H1 (cell line): ENCODE data around the gene OR1J4. TPM values are rescaled to one million over a fixed set of nuclear protein-coding genes. Genes with fewer than 3 reads are reported as not detected.

Source experiments
- CTCF ChIA-PET: fragments of 300-600 bp; sonication (Branson Sonifier 250); formaldehyde crosslinking; loops from one replicate; lab custom pipeline; 2021; ENCODE audit not compliant: partially characterized antibody; lab: Charles Lee
- POLR2A ChIA-PET: fragments of 300-600 bp; sonication (Branson Sonifier 250); formaldehyde crosslinking; loops from one replicate; lab custom pipeline; 2021; ENCODE audit warnings: inconsistent platforms; ENCODE audit not compliant: partially characterized antibody; lab: Charles Lee
- DNase-seq, 2 experiments: peaks; one replicate each; pipeline versions ENCODE4 v3.0.0 to v3.0.0-alpha.2; 2010 to 2022; ENCODE audit warnings: low spot score in 2 of 2, low read depth in 1 of 2, mixed read lengths in 1 of 2
- FAIRE-seq: peaks from 2 replicates; lab custom pipeline; 2011; peaks lifted over from hg19 to GRCh38; lab: Jason Lieb, UNC
- H2AFZ ChIP-seq: 2 replicates; pipeline ENCODE4 v1.8.1; 2012; ENCODE audit warnings: low read length, inconsistent platforms
- H2AK5ac ChIP-seq: 2 replicates; pipeline ENCODE4 v1.6.1; 2013; ENCODE audit warnings: low read depth, low read length
- H2BK120ac ChIP-seq: replicated peaks from 2 replicates; pipeline ENCODE3; 2013; ENCODE audit warnings: low read depth, low read length, inconsistent platforms
- H2BK12ac ChIP-seq: 2 replicates; pipeline ENCODE4 v1.6.1; 2013; ENCODE audit warnings: low read depth, low read length
- H2BK15ac ChIP-seq: 2 replicates; pipeline ENCODE4 v1.6.1; 2013; ENCODE audit warnings: low read length
- H2BK20ac ChIP-seq: 2 replicates; pipeline ENCODE4 v1.6.1; 2013; ENCODE audit warnings: low read length
- H2BK5ac ChIP-seq: 2 replicates; pipeline ENCODE4 v1.6.1; 2013; ENCODE audit warnings: low read depth, low read length
- H3K14ac ChIP-seq: 2 replicates; pipeline ENCODE4 v1.6.1; 2013; ENCODE audit warnings: inconsistent platforms; ENCODE audit not compliant: insufficient read length
- H3K18ac ChIP-seq: 2 replicates; pipeline ENCODE4 v1.6.1; 2013; ENCODE audit warnings: low read length; ENCODE audit errors: extremely low read depth
- H3K23ac ChIP-seq: 2 replicates; pipeline ENCODE4 v1.6.1; 2013; ENCODE audit warnings: inconsistent platforms; ENCODE audit not compliant: insufficient read length
- H3K23me2 ChIP-seq: 2 replicates; pipeline ENCODE4 v1.6.1; 2013; ENCODE audit warnings: low read depth, low read length
- H3K27ac ChIP-seq: 2 replicates; pipeline ENCODE4 v1.6.1; 2011; ENCODE audit warnings: low read depth, low read length, inconsistent platforms
- H3K27me3 ChIP-seq, 4 experiments: replicated peaks in 1 of 4; 1 replicate in 1 of 4; 2 replicates in 3 of 4; pipeline versions ENCODE4 v1.6.1 to v1.8.1; 2011 to 2013; ENCODE audit warnings: low read length in 3 of 4, mild to moderate bottlenecking in 3 of 4, inconsistent platforms in 2 of 4, mixed read lengths in 2 of 4, moderate library complexity in 1 of 4; ENCODE audit not compliant: control insufficient read depth in 3 of 4, insufficient read depth in 3 of 4; ENCODE audit errors: extremely low read depth in 1 of 4
- H3K36me3 ChIP-seq, 4 experiments: 2 replicates each; pipeline versions ENCODE4 v1.6.1 to v1.8.1; 2011 to 2013; ENCODE audit warnings: mild to moderate bottlenecking in 4 of 4, low read length in 3 of 4, moderate library complexity in 2 of 4, control low read depth in 1 of 4, inconsistent platforms in 1 of 4; ENCODE audit not compliant: insufficient read depth in 4 of 4, control insufficient read depth in 2 of 4
- H3K4ac ChIP-seq: replicated peaks from 2 replicates; pipeline ENCODE3; 2013; ENCODE audit warnings: low read length, low read depth, mixed read lengths, inconsistent platforms; ENCODE audit not compliant: insufficient read length
- H3K4me1 ChIP-seq, 4 experiments: replicated peaks in 1 of 4; 1 replicate in 1 of 4; 2 replicates in 3 of 4; pipeline versions ENCODE4 v1.6.1 to v1.8.1; 2011 to 2013; ENCODE audit warnings: low read length in 3 of 4, inconsistent platforms in 2 of 4, mixed read lengths in 1 of 4; ENCODE audit not compliant: insufficient read depth in 4 of 4, control insufficient read depth in 3 of 4
- H3K4me2 ChIP-seq, 2 experiments: 2 replicates each; pipeline versions ENCODE4 v1.6.1 to v1.8.1; 2011 to 2013; ENCODE audit warnings: low read depth in 2 of 2, low read length in 2 of 2, control low read depth in 1 of 2, inconsistent platforms in 1 of 2, mild to moderate bottlenecking in 1 of 2; ENCODE audit not compliant: insufficient read depth in 1 of 2
- H3K4me3 ChIP-seq, 4 experiments: fragments of 200-600, 300-600 bp in 1 of 4; sonication (generic), shearing (Covaris generic), sonication (Bioruptor Twin) in 1 of 4; 2 replicates each; pipeline versions ENCODE4 v1.5.1 to v1.8.1; 2011 to 2016; ENCODE audit warnings: low read length in 4 of 4, low read depth in 3 of 4, control low read depth in 2 of 4, inconsistent platforms in 2 of 4, mild to moderate bottlenecking in 2 of 4, mixed read lengths in 1 of 4, moderate library complexity in 1 of 4; ENCODE audit not compliant: insufficient read depth in 2 of 4; ENCODE audit errors: extremely low read depth in 1 of 4
- H3K56ac ChIP-seq: replicated peaks from 2 replicates; pipeline ENCODE3; 2013; ENCODE audit warnings: low read depth, mild to moderate bottlenecking, mixed read lengths, low read length, inconsistent platforms; ENCODE audit not compliant: insufficient read length
- H3K79me1 ChIP-seq: 2 replicates; pipeline ENCODE4 v1.6.1; 2013; ENCODE audit warnings: low read depth, low read length, control low read depth
- H3K79me2 ChIP-seq, 2 experiments: 2 replicates each; pipeline versions ENCODE4 v1.6.1 to v1.8.1; 2012 to 2013; ENCODE audit warnings: low read length in 2 of 2, mild to moderate bottlenecking in 2 of 2, inconsistent platforms in 1 of 2; ENCODE audit not compliant: insufficient read depth in 2 of 2, control insufficient read depth in 1 of 2
- H3K9ac ChIP-seq, 4 experiments: replicated peaks in 1 of 4; 1 replicate in 1 of 4; 2 replicates in 3 of 4; pipeline versions ENCODE4 v1.6.1 to v1.8.1; 2011 to 2013; ENCODE audit warnings: low read depth in 3 of 4, low read length in 3 of 4, control low read depth in 2 of 4, mild to moderate bottlenecking in 2 of 4, moderate library complexity in 2 of 4, inconsistent platforms in 1 of 4; ENCODE audit errors: extremely low read depth in 1 of 4
- H3K9me3 ChIP-seq, 2 experiments: 2 replicates each; pipeline versions ENCODE4 v1.6.1 to v1.8.1; 2012 to 2013; ENCODE audit warnings: mild to moderate bottlenecking in 2 of 2, moderate library complexity in 2 of 2, control low read depth in 1 of 2, inconsistent platforms in 1 of 2, low read depth in 1 of 2, low read length in 1 of 2, mixed read lengths in 1 of 2; ENCODE audit not compliant: insufficient read depth in 2 of 2
- H4K20me1 ChIP-seq, 2 experiments: replicated peaks in 1 of 2; 2 replicates each; pipeline versions ENCODE3 to v1.8.1; 2011 to 2013; ENCODE audit warnings: inconsistent platforms in 2 of 2, low read length in 2 of 2, mild to moderate bottlenecking in 1 of 2; ENCODE audit not compliant: insufficient read depth in 2 of 2, control insufficient read depth in 1 of 2
- H4K5ac ChIP-seq: 2 replicates; pipeline ENCODE4 v1.6.1; 2013; ENCODE audit warnings: low read length, low read depth, mixed read lengths, inconsistent platforms; ENCODE audit not compliant: insufficient read length
- H4K8ac ChIP-seq: 2 replicates; pipeline ENCODE4 v1.8.0; 2013; ENCODE audit warnings: mild to moderate bottlenecking, moderate library complexity, low read length, inconsistent platforms; ENCODE audit not compliant: insufficient read depth; ENCODE audit errors: extremely low read depth
- H4K91ac ChIP-seq: replicated peaks from 2 replicates; pipeline ENCODE3; 2013; ENCODE audit warnings: low read length, mixed read lengths, inconsistent platforms; ENCODE audit not compliant: insufficient read length
- CEBPB ChIP-seq: IDR thresholded peaks from 2 replicates; pipeline ENCODE4 v1.6.1; 2012; ENCODE audit warnings: low read depth, low read length
- EP300 ChIP-seq, 2 experiments: IDR thresholded peaks; 1 replicate in 1 of 2; 2 replicates in 1 of 2; pipeline ENCODE4 v1.6.1; 2011 to 2012; ENCODE audit warnings: low read depth in 2 of 2, low read length in 2 of 2, mild to moderate bottlenecking in 2 of 2, borderline replicate concordance in 1 of 2, inconsistent platforms in 1 of 2, moderate library complexity in 1 of 2
- GTF2F1 ChIP-seq: IDR thresholded peaks from 2 replicates; pipeline ENCODE4 v1.6.1; 2012; ENCODE audit warnings: low read depth, low read length, improper control_type of control experiment, borderline replicate concordance
- JUN ChIP-seq: IDR thresholded peaks from 2 replicates; pipeline ENCODE4 v1.6.1; 2011; ENCODE audit warnings: low read depth, mild to moderate bottlenecking, improper control_type of control experiment, low read length
- KDM4A ChIP-seq: IDR thresholded peaks from one replicate; pipeline ENCODE4 v1.7.1; 2012; ENCODE audit warnings: low read depth, mild to moderate bottlenecking, moderate library complexity, low read length, inconsistent platforms; ENCODE audit not compliant: severe bottlenecking
- RBBP5 ChIP-seq: IDR thresholded peaks from 2 replicates; pipeline ENCODE4 v1.7.1; 2012; ENCODE audit warnings: low read depth, mild to moderate bottlenecking, inconsistent platforms, low read length, moderate library complexity, borderline replicate concordance
- SRF ChIP-seq: IDR thresholded peaks from 2 replicates; pipeline ENCODE4 v1.6.1; 2011; ENCODE audit warnings: mild to moderate bottlenecking, low read depth, low read length, moderate library complexity
- TEAD4 ChIP-seq: IDR thresholded peaks from 2 replicates; pipeline ENCODE4 v1.6.1; 2012; ENCODE audit warnings: low read depth, low read length, inconsistent platforms, mixed read lengths
- ZNF274 ChIP-seq: IDR thresholded peaks from 2 replicates; pipeline ENCODE4 v1.7.0; 2012; ENCODE audit warnings: low read length, borderline replicate concordance; ENCODE audit errors: extremely low read depth
- WGBS, 2 experiments: shearing (Covaris generic) in 1 of 2; methylation state at CpG; one replicate each; pipeline versions ENCODE4 v1.1.6 to v1.1.7; 2013 to 2015; ENCODE audit warnings: low lambda C conversion rate in 2 of 2, mixed read lengths in 2 of 2, inconsistent platforms in 1 of 2, low coverage in 1 of 2, missing lambda C conversion rate in 1 of 2; ENCODE audit not compliant: insufficient replicate concordance in 2 of 2, insufficient coverage in 1 of 2, insufficient read length in 1 of 2; ENCODE audit errors: extremely low coverage in 1 of 2, missing lambda C conversion rate in 1 of 2; 5-methylcytosine and 5-hydroxymethylcytosine counted together
- polyA plus RNA-seq, 7 experiments: library from polyadenylated mRNA; depleted of rRNA in 3 of 7; stranded (reverse) in 5 of 7; unstranded in 2 of 7; fragments of >200 nt in 5 of 7; fragments of 200-250 nt in 2 of 7; gene quantifications; 1 replicate in 5 of 7; 2 replicates in 1 of 7; 4 replicates in 1 of 7; pipeline versions ENCODE4 v1.2.1 to v1.2.3, GENCODE V29; 2011 to 2013; ENCODE audit warnings: missing spikeins in 2 of 7, mixed read lengths in 2 of 7
- total RNA-seq: library from RNA; stranded (reverse); fragmentation: NEBNext Ultra II Directional; extraction: Animal tissue kit (Norgen Biotek cat#: 25700); gene quantifications from 2 replicates; pipeline ENCODE4 v1.2.1, GENCODE V29; 2021

Gene OR1J4
- total and polyA plus RNA-seq, 2 of the 8 experiments (the other 6 are each of a cell fraction or from before 2014, with no cell fraction given): not detected

- Histone ChIP-seq H4K5ac (no peak overlapping the region), H3K9me3 (peaks cover 78 to 81% of the 10 kb centered on the region in 2 experiments)
- WGBS, 2 experiments: 74% methylated on average over 10 of the region's 10 CpGs; no CpG with 5 or more reads in 1 of the 2 experiments
- TF ChIP-seq CEBPB: no peak
- TF ChIP-seq EP300 (IDR thresholded peaks at IDR 0.05; ENCODE audit: borderline replicate concordance in 1 of 2, low read depth in 2 of 2, low read length in 2 of 2): no peak
- TF ChIP-seq TEAD4: no peak
- no peak for TF ChIP-seq KDM4A
- TF ChIP-seq ZNF274: no peak
- no peak for TF ChIP-seq SRF
- no peak for TF ChIP-seq RBBP5
- TF ChIP-seq JUN: no peak
- TF ChIP-seq GTF2F1: no peak
These were observed 7.7 kb downstream of the OR1J4 start for GRCh38 chr9:122526602-122527001.

More at GRCh38 chr9:122526602-122527001, 7.7 kb downstream of the OR1J4 start:
- H3K27ac ChIP-seq: no peak overlapping the region
- no peak overlapping the region for H3K4me2 ChIP-seq
- H2AK5ac ChIP-seq: no peak overlapping the region
- H3K4ac ChIP-seq: no peak overlapping the region
- H2BK20ac ChIP-seq: no peak overlapping the region
- H3K23ac ChIP-seq: no peak overlapping the region
- H2BK15ac ChIP-seq: no peak overlapping the region
- no peak overlapping the region for H2BK120ac ChIP-seq
- H3K79me1 ChIP-seq: no peaks in the 10 kb centered on the region
- no peak overlapping the region for H4K8ac ChIP-seq
- H2AFZ ChIP-seq: no peak overlapping the region
- CTCF ChIA-PET: no interaction called here
- no peak overlapping the region for H3K56ac ChIP-seq
- H3K79me2 ChIP-seq: no peaks in the 10 kb centered on the region
- DNase-seq (no peak), FAIRE-seq (no peak)
- no peaks in the 10 kb centered on the region; a peak in 1 of 8 replicates for H3K36me3 ChIP-seq
- H3K18ac ChIP-seq: no peak overlapping the region
- H3K4me3 ChIP-seq: no peak overlapping the region
- H3K9ac ChIP-seq: no peak overlapping the region
- POLR2A ChIA-PET: no interaction called here
- H4K20me1 ChIP-seq: no peaks in the 10 kb centered on the region
- no peak overlapping the region for H4K91ac ChIP-seq
- no peaks in the 10 kb centered on the region; the same call in 1 of the 2 replicates for H3K23me2 ChIP-seq
- H3K14ac ChIP-seq: no peak overlapping the region
- no peaks in the 10 kb centered on the region for H3K4me1 ChIP-seq
- H2BK5ac ChIP-seq: no peak overlapping the region
- no peak overlapping the region for H2BK12ac ChIP-seq
- no peaks in the 10 kb centered on the region for H3K27me3 ChIP-seq
